Vagina (tissue), 2 donors: Measurements from ENCODE around the gene MESD.

Experiments
- POLR2A ChIP-seq, 2 donors: fragments of 450-650 bp; IDR thresholded peaks; one replicate each; pipeline ENCODE4 v1.6.1; 2017; ENCODE audit warnings: antibody characterized with exemption in 2 of 2, mild to moderate bottlenecking in 2 of 2, moderate library complexity in 2 of 2
- POLR2AphosphoS5 ChIP-seq, 2 donors: sonication (generic); formaldehyde crosslinking; IDR thresholded peaks; one replicate each; pipeline ENCODE4 v1.9.0; 2017; ENCODE audit warnings: antibody characterized with exemption in 2 of 2, mild to moderate bottlenecking in 2 of 2, low read depth in 1 of 2; ENCODE audit not compliant: insufficient read depth in 1 of 2
- TF ChIP-seq, protein P1 (sequence below), 3 experiments: fragments of 450-650 bp in 2 of 3; fragments of 200-600 bp in 1 of 3; sonication (generic) in 1 of 3; IDR thresholded peaks; one replicate each; pipeline ENCODE4 v1.5.1; 2017 to 2019; ENCODE audit warnings: antibody characterized with exemption in 3 of 3, mild to moderate bottlenecking in 2 of 3, moderate library complexity in 2 of 3

DNA sequence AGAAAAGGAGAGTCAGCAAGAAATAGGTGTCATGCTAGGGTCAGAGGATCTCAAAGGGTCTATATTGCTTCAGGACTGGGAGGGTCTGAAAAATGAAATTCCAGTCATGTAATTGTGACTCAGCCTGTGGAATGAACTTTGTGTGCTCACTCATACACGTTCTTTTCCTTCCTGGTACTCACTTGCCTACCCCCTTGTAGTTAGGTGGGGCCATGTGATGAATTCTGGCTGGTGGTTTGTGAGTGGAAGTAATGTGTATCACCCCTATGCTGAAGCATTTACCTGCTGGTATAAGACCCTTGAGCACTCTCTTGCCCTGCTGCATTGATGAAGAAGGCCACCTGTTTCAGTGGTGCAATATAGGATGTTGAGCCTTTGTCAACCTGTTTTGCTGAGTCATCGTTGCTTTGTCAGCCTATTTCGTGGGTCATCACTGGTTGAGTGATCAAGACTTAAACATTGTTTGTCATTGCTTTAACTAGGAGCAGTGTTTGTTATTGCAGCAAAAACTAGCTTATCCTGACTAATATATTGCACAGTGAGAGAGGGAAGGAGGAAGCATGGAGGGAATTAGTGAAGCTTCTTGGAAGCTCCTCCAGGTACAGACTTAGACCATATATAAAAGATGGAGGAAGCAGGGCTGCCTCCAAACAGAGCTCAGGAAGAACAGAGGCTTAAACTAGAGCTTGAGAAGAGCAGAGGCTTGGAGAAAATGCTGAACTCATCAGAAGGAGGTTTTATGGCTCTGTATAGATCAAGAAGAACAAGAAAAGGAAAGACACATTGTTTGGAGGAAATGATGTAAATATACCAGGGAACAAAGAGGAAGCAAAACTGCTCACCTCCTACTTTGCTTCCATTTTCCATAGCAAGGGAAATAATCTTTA, 40.0 kb upstream of the MESD start:
- TF ChIP-seq, protein P1, sequence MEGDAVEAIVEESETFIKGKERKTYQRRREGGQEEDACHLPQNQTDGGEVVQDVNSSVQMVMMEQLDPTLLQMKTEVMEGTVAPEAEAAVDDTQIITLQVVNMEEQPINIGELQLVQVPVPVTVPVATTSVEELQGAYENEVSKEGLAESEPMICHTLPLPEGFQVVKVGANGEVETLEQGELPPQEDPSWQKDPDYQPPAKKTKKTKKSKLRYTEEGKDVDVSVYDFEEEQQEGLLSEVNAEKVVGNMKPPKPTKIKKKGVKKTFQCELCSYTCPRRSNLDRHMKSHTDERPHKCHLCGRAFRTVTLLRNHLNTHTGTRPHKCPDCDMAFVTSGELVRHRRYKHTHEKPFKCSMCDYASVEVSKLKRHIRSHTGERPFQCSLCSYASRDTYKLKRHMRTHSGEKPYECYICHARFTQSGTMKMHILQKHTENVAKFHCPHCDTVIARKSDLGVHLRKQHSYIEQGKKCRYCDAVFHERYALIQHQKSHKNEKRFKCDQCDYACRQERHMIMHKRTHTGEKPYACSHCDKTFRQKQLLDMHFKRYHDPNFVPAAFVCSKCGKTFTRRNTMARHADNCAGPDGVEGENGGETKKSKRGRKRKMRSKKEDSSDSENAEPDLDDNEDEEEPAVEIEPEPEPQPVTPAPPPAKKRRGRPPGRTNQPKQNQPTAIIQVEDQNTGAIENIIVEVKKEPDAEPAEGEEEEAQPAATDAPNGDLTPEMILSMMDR (IDR thresholded peaks at IDR 0.05) = no peak
- TF ChIP-seq POLR2AphosphoS5 (IDR thresholded peaks at IDR 0.05; ENCODE audit: insufficient read depth in 1 of 2, low read depth in 1 of 2) (no peak), POLR2A (IDR thresholded peaks at IDR 0.05) (no peak)
